Uterus (tissue), 4 donors: Measurements from ENCODE around the gene STK32C. TPM values are rescaled to one million over a fixed set of nuclear protein-coding genes. Genes with fewer than 3 reads are reported as not detected.

Experiments used
- DNase-seq, 2 donors: peaks; one replicate each; pipeline ENCODE4 v3.0.0-alpha.2; 2019 to 2020
- H3K27ac ChIP-seq, 2 donors: fragments of 200-600 bp; sonication (generic); 1 replicate in 1 of 2; 2 replicates in 1 of 2; pipeline ENCODE4 v1.5.1; 2016 to 2018
- H3K27me3 ChIP-seq, 2 donors: fragments of 200-600 bp; sonication (generic); one replicate each; pipeline ENCODE4 v1.5.1; 2018 to 2019; ENCODE audit warnings: control low read depth in 1 of 2
- H3K36me3 ChIP-seq, 2 donors: fragments of 200-600 bp; sonication (generic); one replicate each; pipeline ENCODE4 v1.5.1; 2019; ENCODE audit warnings: control low read depth in 1 of 2
- H3K4me1 ChIP-seq, 2 donors: fragments of 200-600 bp; sonication (generic); one replicate each; pipeline ENCODE4 v1.5.1; 2018 to 2019; ENCODE audit warnings: control low read depth in 1 of 2
- H3K4me3 ChIP-seq, 2 donors: fragments of 200-600 bp; sonication (generic); 1 replicate in 1 of 2; 2 replicates in 1 of 2; pipeline ENCODE4 v1.5.1; 2018 to 2019; ENCODE audit warnings: mild to moderate bottlenecking in 1 of 2
- H3K9me3 ChIP-seq, 2 donors: fragments of 200-600 bp; sonication (generic); one replicate each; pipeline ENCODE4 v1.5.1; 2019; ENCODE audit warnings: control low read depth in 1 of 2
- CTCF ChIP-seq, 4 experiments: fragments of 200-600 bp in 2 of 4; fragments of 450-650 bp in 2 of 4; sonication (generic) in 2 of 4; IDR thresholded peaks; one replicate each; pipeline ENCODE4 v1.5.1; 2016 to 2019; ENCODE audit warnings: antibody characterized with exemption in 4 of 4, mild to moderate bottlenecking in 2 of 4, moderate library complexity in 1 of 4
- POLR2A ChIP-seq, 2 donors: fragments of 450-650 bp; IDR thresholded peaks; one replicate each; pipeline ENCODE4 v1.6.1; 2016; ENCODE audit warnings: antibody characterized with exemption in 2 of 2, mild to moderate bottlenecking in 1 of 2, moderate library complexity in 1 of 2
- intact Hi-C: fragments of 100-400 bp; cut with DNase I; formaldehyde crosslinking; loops from one replicate; pipeline ENCODE4 v1.15.1; 2023; ENCODE audit warnings: low total_unique reads
- total RNA-seq, 4 donors: library from RNA; depleted of rRNA in 3 of 4; stranded (reverse); fragments of >200 nt in 3 of 4; gene quantifications; one replicate each; pipeline versions ENCODE4 v1.1.0 to v1.2.4, GENCODE V29; 2014 to 2023
- donor health status: DM: yes; HTN: yes; CAD: no.

The STK32C gene
- total RNA-seq, 4 donors from 2014 or later, result 0.51 to 17.2 (median 3.2) TPM

- Histone ChIP-seq H3K4me3 (no peak overlapping the region), H3K36me3 (no peaks in the 10 kb centered on the region), H3K27ac (no peak overlapping the region), H3K4me1 (no peaks in the 10 kb centered on the region), H3K9me3 (no peaks in the 10 kb centered on the region), H3K27me3 (no peaks in the 10 kb centered on the region)
- no peak for TF ChIP-seq CTCF (IDR thresholded peaks at IDR 0.05)
- TF ChIP-seq POLR2A (IDR thresholded peaks at IDR 0.05), result no peak
- intact Hi-C loops, result no loop called here
- DNase-seq, result no peak
These were observed 20.4 kb upstream of the STK32C start for GRCh38 chr10:132328106-132328505.

DNA sequence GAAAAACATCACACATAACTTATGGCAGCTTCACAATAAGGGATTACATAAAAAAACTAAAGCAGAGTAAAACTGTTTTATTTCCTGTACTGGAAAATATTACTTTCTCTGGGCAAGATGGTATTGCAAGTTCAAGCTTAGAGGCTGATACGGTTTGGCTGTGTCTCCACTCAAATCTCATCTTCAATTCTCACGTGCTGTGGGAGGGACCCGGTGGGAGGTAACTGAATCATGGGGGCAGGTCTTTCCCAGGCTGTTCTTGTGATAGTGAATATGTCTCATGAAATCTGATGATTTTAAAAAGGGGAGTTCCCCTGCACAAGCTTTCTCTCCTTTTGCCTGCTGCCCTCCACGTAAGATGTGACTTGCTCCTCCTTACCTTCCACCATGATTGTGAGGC, 19.2 kb upstream of the STK32C start:
- no peak for TF ChIP-seq POLR2A (IDR thresholded peaks at IDR 0.05)
- no peak for TF ChIP-seq CTCF (IDR thresholded peaks at IDR 0.05)
- DNase-seq, result no peak
- Histone ChIP-seq H3K36me3 (no peaks in the 10 kb centered on the region), H3K27ac (no peak overlapping the region), H3K9me3 (no peaks in the 10 kb centered on the region), H3K4me3 (no peak overlapping the region), H3K27me3 (no peaks in the 10 kb centered on the region), H3K4me1 (no peaks in the 10 kb centered on the region)
- intact Hi-C loops, result no loop called here

- DNase-seq, result no peak
- no peaks in the 10 kb centered on the region for H3K4me1 ChIP-seq
- intact Hi-C loops, result no loop called here
- H3K27me3 ChIP-seq, result no peaks in the 10 kb centered on the region
- no peaks in the 10 kb centered on the region for H3K36me3 ChIP-seq
- TF ChIP-seq POLR2A (IDR thresholded peaks at IDR 0.05) (no peak), CTCF (IDR thresholded peaks at IDR 0.05) (no peak)
- no peak overlapping the region for H3K4me3 ChIP-seq
- H3K9me3 ChIP-seq, result no peaks in the 10 kb centered on the region
- H3K27ac ChIP-seq, result no peak overlapping the region
These were observed 18.7 kb upstream of the STK32C start for GRCh38 chr10:132326344-132326889.

GRCh38 chr10:132324186-132324585, 16.4 kb upstream of the STK32C start:
- Histone ChIP-seq H3K36me3 (no peaks in the 10 kb centered on the region), H3K27me3 (no peaks in the 10 kb centered on the region), H3K4me1 (no peaks in the 10 kb centered on the region), H3K4me3 (no peak overlapping the region), H3K9me3 (no peaks in the 10 kb centered on the region), H3K27ac (no peak overlapping the region)
- no peak for DNase-seq
- intact Hi-C loops, result no loop called here
- TF ChIP-seq CTCF (IDR thresholded peaks at IDR 0.05) (no peak), POLR2A (IDR thresholded peaks at IDR 0.05) (no peak)

- no peak for DNase-seq
These were observed 14.9 kb upstream of the STK32C start for GRCh38 chr10:132322586-132323048.

More at GRCh38 chr10:132322586-132323048, 14.9 kb upstream of the STK32C start:
- no peaks in the 10 kb centered on the region for H3K4me1 ChIP-seq
- H3K36me3 ChIP-seq, result no peaks in the 10 kb centered on the region
- H3K4me3 ChIP-seq, result no peak overlapping the region
- no peak overlapping the region for H3K27ac ChIP-seq
- no peaks in the 10 kb centered on the region for H3K27me3 ChIP-seq
- intact Hi-C loops, result no loop called here
- TF ChIP-seq POLR2A (IDR thresholded peaks at IDR 0.05) (no peak), CTCF (IDR thresholded peaks at IDR 0.05) (no peak)
- no peaks in the 10 kb centered on the region for H3K9me3 ChIP-seq
